Esophagus muscularis mucosa (tissue), 4 donors: ENCODE results near the gene MRPL37. TPM values are rescaled to one million over a fixed set of nuclear protein-coding genes. Genes with fewer than 3 reads are reported as not detected.

ENCODE experiments used
- DNase-seq: peaks from one replicate; pipeline ENCODE4 v3.0.0-alpha.2; 2017; ENCODE audit errors: extremely low spot score
- H3K27ac ChIP-seq, 4 donors: fragments of 200-600 bp; sonication (generic); replicated peaks in 1 of 4; 1 replicate in 3 of 4; 2 replicates in 1 of 4; pipeline ENCODE4 v1.5.1; 2016 to 2019; ENCODE audit warnings: mild to moderate bottlenecking in 1 of 4
- H3K27me3 ChIP-seq, 4 donors: fragments of 200-600 bp; sonication (generic); one replicate each; pipeline versions ENCODE4 v1.5.1 to v1.6.0; 2016 to 2019
- H3K36me3 ChIP-seq, 4 donors: fragments of 200-600 bp; sonication (generic); one replicate each; pipeline ENCODE4 v1.5.1; 2016 to 2019
- H3K4me1 ChIP-seq, 4 donors: fragments of 200-600 bp; sonication (generic); one replicate each; pipeline ENCODE4 v1.5.1; 2016 to 2019
- H3K4me3 ChIP-seq, 4 donors: fragments of 200-600 bp; sonication (generic); 1 replicate in 2 of 4; 2 replicates in 2 of 4; pipeline ENCODE4 v1.5.1; 2016 to 2019; ENCODE audit warnings: mild to moderate bottlenecking in 4 of 4, moderate library complexity in 1 of 4
- H3K9me3 ChIP-seq, 4 donors: fragments of 200-600 bp; sonication (generic); 1 replicate in 3 of 4; 2 replicates in 1 of 4; pipeline ENCODE4 v1.5.1; 2016 to 2019
- EP300 ChIP-seq: sonication (generic); formaldehyde crosslinking; IDR thresholded peaks from one replicate; pipeline ENCODE4 v1.6.1; 2017; ENCODE audit warnings: antibody characterized with exemption
- POLR2A ChIP-seq: fragments of 450-650 bp; IDR thresholded peaks from one replicate; pipeline ENCODE4 v1.6.1; 2017; ENCODE audit warnings: antibody characterized with exemption, moderate library complexity, mild to moderate bottlenecking, low read depth
- POLR2AphosphoS5 ChIP-seq, 2 donors: sonication (generic); formaldehyde crosslinking; IDR thresholded peaks; one replicate each; pipeline ENCODE4 v1.6.1; 2017; ENCODE audit warnings: antibody characterized with exemption in 2 of 2
- WGBS: methylation state at CpG from one replicate; pipeline ENCODE4 v1.1.5; 2018; 5-methylcytosine and 5-hydroxymethylcytosine counted together
- intact Hi-C: fragments of 100-400 bp; cut with DNase I; formaldehyde crosslinking; loops from one replicate; pipeline ENCODE4 v1.15.1; 2023
- total RNA-seq, 4 donors: library from RNA; depleted of rRNA; stranded (reverse); fragments of >200 nt; gene quantifications; one replicate each; pipeline versions ENCODE4 v1.1.0 to v1.2.1, GENCODE V29; 2016
- TF ChIP-seq, protein P1 (sequence below), 3 experiments: fragments of 200-600 bp in 2 of 3; fragments of 450-650 bp in 1 of 3; sonication (generic) in 2 of 3; IDR thresholded peaks; one replicate each; pipeline ENCODE4 v1.5.1; 2017 to 2019; ENCODE audit warnings: antibody characterized with exemption in 3 of 3, mild to moderate bottlenecking in 2 of 3, moderate library complexity in 1 of 3

Gene MRPL37
- total RNA-seq, 4 donors from 2014 or later, result 54.2 to 62.1 (median 58.4) TPM

DNA sequence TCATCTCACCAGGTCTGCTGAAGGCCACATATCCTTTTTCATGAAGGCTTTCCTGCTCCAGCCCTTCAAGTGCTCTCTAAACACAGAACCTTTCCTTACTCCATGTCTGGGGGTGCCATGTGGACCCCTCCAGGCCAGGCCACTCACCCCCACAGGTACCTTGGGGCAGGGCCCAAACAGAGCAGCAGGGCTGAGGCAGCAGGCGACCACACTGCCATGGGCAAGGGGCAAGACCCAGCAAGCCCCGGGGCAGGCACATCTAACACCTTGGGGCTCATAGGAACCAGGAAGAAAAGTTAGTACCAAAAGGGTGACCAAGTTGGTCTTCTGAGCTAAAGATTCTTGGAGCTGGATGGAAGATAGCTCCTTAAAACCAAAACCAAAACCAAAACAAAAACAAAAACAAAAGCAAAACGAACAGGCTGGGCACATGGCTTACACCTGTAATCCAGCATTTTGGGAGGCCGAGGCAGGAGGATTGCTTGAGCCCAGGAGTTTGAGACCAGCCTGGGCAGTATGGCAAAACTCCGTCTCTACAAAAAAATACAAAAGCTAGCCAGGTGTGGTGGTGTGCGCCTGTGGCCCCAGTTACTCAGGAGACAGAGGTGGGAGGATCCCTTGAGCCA, 63.7 kb downstream of the MRPL37 start:
- peaks cover 8 to 35% (median 22%) of the 10 kb centered on the region in 4 donors for H3K4me1 ChIP-seq
- no peak for TF ChIP-seq POLR2AphosphoS5 (IDR thresholded peaks at IDR 0.05)
- no peak for DNase-seq
- no peaks in the 10 kb centered on the region for H3K9me3 ChIP-seq
- intact Hi-C loops, result no loop called here
- no peak overlapping the region for H3K4me3 ChIP-seq
- no peaks in the 10 kb centered on the region for H3K27me3 ChIP-seq
- no peak overlapping the region for H3K27ac ChIP-seq
- H3K36me3 ChIP-seq, result no peaks in the 10 kb centered on the region
- 87% methylated on average over 6 of the region's 6 CpGs for WGBS

DNA sequence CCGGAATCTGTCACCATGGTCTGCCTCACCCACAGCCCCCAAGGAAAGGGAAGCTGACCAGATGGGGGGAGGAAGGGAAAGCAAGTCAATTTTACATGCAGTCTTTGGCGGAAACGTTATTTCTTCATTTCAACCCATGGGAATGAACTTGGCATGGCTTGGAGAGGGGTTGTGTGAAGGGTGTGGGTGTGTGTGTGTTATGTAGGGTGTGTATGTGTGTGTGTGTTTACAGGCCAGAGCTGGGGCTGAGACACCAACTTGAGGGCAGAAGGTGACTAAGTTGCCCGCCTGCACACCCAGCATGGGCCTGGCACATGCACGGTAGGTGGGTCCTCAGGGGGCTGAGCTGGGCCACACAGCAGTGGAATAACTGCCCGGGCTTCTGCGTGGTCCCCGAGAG, 65.2 kb downstream of the MRPL37 start:
- no peak for DNase-seq
- no peaks in the 10 kb centered on the region for H3K36me3 ChIP-seq
- TF ChIP-seq POLR2A, result no peak
- TF ChIP-seq, protein P1, sequence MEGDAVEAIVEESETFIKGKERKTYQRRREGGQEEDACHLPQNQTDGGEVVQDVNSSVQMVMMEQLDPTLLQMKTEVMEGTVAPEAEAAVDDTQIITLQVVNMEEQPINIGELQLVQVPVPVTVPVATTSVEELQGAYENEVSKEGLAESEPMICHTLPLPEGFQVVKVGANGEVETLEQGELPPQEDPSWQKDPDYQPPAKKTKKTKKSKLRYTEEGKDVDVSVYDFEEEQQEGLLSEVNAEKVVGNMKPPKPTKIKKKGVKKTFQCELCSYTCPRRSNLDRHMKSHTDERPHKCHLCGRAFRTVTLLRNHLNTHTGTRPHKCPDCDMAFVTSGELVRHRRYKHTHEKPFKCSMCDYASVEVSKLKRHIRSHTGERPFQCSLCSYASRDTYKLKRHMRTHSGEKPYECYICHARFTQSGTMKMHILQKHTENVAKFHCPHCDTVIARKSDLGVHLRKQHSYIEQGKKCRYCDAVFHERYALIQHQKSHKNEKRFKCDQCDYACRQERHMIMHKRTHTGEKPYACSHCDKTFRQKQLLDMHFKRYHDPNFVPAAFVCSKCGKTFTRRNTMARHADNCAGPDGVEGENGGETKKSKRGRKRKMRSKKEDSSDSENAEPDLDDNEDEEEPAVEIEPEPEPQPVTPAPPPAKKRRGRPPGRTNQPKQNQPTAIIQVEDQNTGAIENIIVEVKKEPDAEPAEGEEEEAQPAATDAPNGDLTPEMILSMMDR (IDR thresholded peaks at IDR 0.05), result no peak
- no peak for TF ChIP-seq EP300
- TF ChIP-seq POLR2AphosphoS5 (IDR thresholded peaks at IDR 0.05), result no peak
- H3K4me3 ChIP-seq, result no peak overlapping the region
- H3K27ac ChIP-seq, result no peak overlapping the region
- WGBS, result 96% methylated on average over 8 of the region's 8 CpGs
- intact Hi-C loops, result no loop called here
- peaks cover 20 to 47% (median 35%) of the 10 kb centered on the region in 4 donors for H3K4me1 ChIP-seq
- H3K27me3 ChIP-seq, result no peaks in the 10 kb centered on the region
- H3K9me3 ChIP-seq, result no peaks in the 10 kb centered on the region

DNA sequence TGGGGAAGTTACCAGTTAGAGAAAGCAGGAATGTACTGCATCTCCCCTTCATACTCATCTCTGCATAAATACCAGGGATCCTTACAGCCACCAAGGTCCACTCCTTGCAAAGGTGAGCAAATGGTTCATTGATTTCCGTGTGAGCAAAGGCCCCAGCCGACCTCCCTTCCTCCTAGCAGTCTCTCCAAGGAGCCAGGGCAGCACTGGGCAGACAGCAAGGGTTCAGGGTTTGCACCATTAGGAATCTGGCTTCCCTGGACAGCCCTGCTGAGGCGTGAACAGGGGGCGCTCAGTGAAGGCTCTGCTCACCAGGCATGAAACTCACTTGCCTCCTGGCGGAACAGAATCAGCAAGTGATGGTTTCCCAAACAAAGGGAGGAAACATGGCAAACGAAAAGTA, 65.7 kb downstream of the MRPL37 start:
- intact Hi-C loops, result no loop called here
- Histone ChIP-seq H3K27ac (no peak overlapping the region), H3K27me3 (no peaks in the 10 kb centered on the region), H3K4me1 (peaks cover 20 to 50% (median 36%) of the 10 kb centered on the region in 4 donors), H3K4me3 (no peak overlapping the region), H3K36me3 (no peaks in the 10 kb centered on the region), H3K9me3 (no peaks in the 10 kb centered on the region)
- WGBS, result 91% methylated on average over 6 of the region's 6 CpGs
- TF ChIP-seq POLR2A, result no peak
- no peak for TF ChIP-seq POLR2AphosphoS5 (IDR thresholded peaks at IDR 0.05)
- no peak for TF ChIP-seq EP300
- TF ChIP-seq, protein P1 (IDR thresholded peaks at IDR 0.05), result no peak
- DNase-seq, result no peak

DNA sequence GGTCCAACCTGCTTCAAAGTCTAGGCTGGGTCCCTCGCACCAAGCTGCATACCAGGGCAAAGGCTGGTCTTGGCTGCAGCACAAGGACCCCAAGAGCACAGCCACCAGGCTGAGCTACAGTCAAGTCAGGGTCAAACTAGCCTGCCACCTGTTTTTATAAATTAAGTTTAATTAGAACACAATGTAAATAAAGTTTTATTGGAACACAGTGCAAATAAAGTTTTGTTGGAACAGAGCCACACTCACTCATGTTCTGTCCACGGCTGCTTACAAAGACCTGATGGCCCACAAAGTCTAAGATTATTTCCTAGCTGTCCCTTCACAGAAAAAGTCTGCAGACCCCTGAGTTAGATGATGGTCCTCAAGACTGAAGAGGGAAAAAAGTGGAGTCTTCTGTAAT, 66.2 kb downstream of the MRPL37 start:
- no peaks in the 10 kb centered on the region for H3K27me3 ChIP-seq
- peaks cover 20 to 55% (median 41%) of the 10 kb centered on the region in 4 donors for H3K4me1 ChIP-seq
- TF ChIP-seq, protein P1 (IDR thresholded peaks at IDR 0.05), result no peak
- TF ChIP-seq POLR2AphosphoS5 (IDR thresholded peaks at IDR 0.05) (no peak), EP300 (no peak), POLR2A (no peak)
- H3K4me3 ChIP-seq, result no peak overlapping the region
- H3K9me3 ChIP-seq, result no peaks in the 10 kb centered on the region
- no peaks in the 10 kb centered on the region for H3K36me3 ChIP-seq
- 94% methylated on average over 2 of the region's 2 CpGs for WGBS
- no peak overlapping the region for H3K27ac ChIP-seq
- DNase-seq, result no peak
- intact Hi-C loops, result no loop called here

DNA sequence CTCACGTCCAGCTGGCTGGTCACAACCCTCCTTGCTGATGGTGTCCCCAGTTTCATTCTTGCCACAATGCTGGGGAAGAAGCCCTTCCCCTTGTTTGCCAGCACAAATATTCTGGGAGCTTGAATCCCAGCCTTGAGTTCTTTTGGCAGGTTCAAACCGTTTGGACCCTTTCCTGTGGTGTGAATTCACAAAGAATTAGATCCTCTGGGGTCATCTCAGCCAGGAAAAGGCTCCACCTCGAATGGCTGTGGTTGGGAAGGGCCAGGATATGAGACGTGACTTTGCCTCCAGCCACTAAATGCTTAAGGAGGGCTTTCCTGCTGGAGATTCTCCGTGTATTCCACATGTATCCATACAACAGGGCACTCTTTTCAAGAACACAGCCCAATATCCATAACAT, 66.9 kb downstream of the MRPL37 start:
- WGBS, result 64% methylated on average over 5 of the region's 5 CpGs
- DNase-seq, result no peak
- no peak overlapping the region for H3K4me3 ChIP-seq
- TF ChIP-seq POLR2AphosphoS5 (IDR thresholded peaks at IDR 0.05) (no peak), EP300 (no peak), POLR2A (no peak)
- TF ChIP-seq, protein P1 (IDR thresholded peaks at IDR 0.05), result no peak
- H3K36me3 ChIP-seq, result no peaks in the 10 kb centered on the region
- H3K27me3 ChIP-seq, result no peaks in the 10 kb centered on the region
- no peaks in the 10 kb centered on the region for H3K9me3 ChIP-seq
- intact Hi-C loops, result no loop called here
- H3K4me1 ChIP-seq, result peaks cover 22 to 62% (median 48%) of the 10 kb centered on the region in 4 donors
- no peak overlapping the region for H3K27ac ChIP-seq

Other genes with a start within 250 kb of the MRPL37 start
- not detected for gene LDLRAD1, start 182.0 kb upstream of the MRPL37 start, total RNA-seq
- 100 to 1,000 TPM; 238 to 334 (median 288) TPM for gene TMEM59, start 147.0 kb upstream of the MRPL37 start, total RNA-seq
- 1 to 10 TPM; 4.8 to 8.6 (median 7.1) TPM for gene TCEANC2, start 146.6 kb upstream of the MRPL37 start, total RNA-seq
- under 1 TPM in 3 of 4 donors, not detected in 1; 0.26 to 0.40 (median 0.33) TPM for gene CDCP2, start 47.2 kb upstream of the MRPL37 start, total RNA-seq
- gene CYB5RL, start 137 bp upstream of the MRPL37 start, total RNA-seq, result 1 to 10 TPM; 3.6 to 6.1 (median 3.9) TPM
- 10 to 100 TPM; 32.8 to 63.4 (median 47.4) TPM for gene SSBP3, start 206.2 kb downstream of the MRPL37 start, total RNA-seq